ENCODE data around the gene PRPF6.
"Not testable (repeated sequence)": the region's sequence is repeated elsewhere in the genome, so short reads cannot be mapped to it uniquely, and the experiment has no call there.

Gene PRPF6

GRCh38 chr20:63976980-63977738 lies 3.8 kb upstream of the PRPF6 start:
- no peak for DNase-seq

- peak; percentile 46 for DNase-seq
These were observed 3.1 kb upstream of the PRPF6 start for GRCh38 chr20:63977739-63978276.

- DNase-seq, result peak; percentile 97
These were observed 2.4 kb upstream of the PRPF6 start for GRCh38 chr20:63978319-63979228.

- no peak for DNase-seq
These were observed 1.7 kb upstream of the PRPF6 start for GRCh38 chr20:63979229-63979556.

GRCh38 chr20:63979557-63980316 lies 1.2 kb upstream of the PRPF6 start, which contains the start of gene SAMD10:
SAMD10 (minus strand) TSS chr20:63979642; CDS start chr20:63979467, 175 bp downstream.
- peak; percentile 89 for DNase-seq

- peak; percentile 85 for DNase-seq
These were observed 571 bp upstream of the PRPF6 start for GRCh38 chr20:63980317-63980805.

- DNase-seq, result no peak
These were observed 2.0 kb downstream of the PRPF6 start for GRCh38 chr20:63982937-63983336.

- DNase-seq, result no peak
These were observed 20.0 kb downstream of the PRPF6 start for GRCh38 chr20:64000906-64001305.

- no peak for DNase-seq
These were observed 20.7 kb downstream of the PRPF6 start for GRCh38 chr20:64001607-64002011.

GRCh38 chr20:64003960-64004725 lies 23.2 kb downstream of the PRPF6 start:
- DNase-seq, result no peak

GRCh38 chr20:64005394-64005793 lies 24.5 kb downstream of the PRPF6 start:
- no peak for DNase-seq

GRCh38 chr20:64006490-64006889 lies 25.6 kb downstream of the PRPF6 start:
- DNase-seq, result no peak

- no peak for DNase-seq
These were observed 26.0 kb downstream of the PRPF6 start for GRCh38 chr20:64006902-64007301.

GRCh38 chr20:64009811-64010387 lies 29.0 kb downstream of the PRPF6 start:
- no peak for DNase-seq

GRCh38 chr20:64010711-64011237 lies 29.8 kb downstream of the PRPF6 start:
- no peak for DNase-seq

- no peak for DNase-seq
These were observed 30.4 kb downstream of the PRPF6 start for GRCh38 chr20:64011366-64011779.

GRCh38 chr20:64012385-64013154 lies 31.6 kb downstream of the PRPF6 start:
- not testable (repeated sequence) for DNase-seq

GRCh38 chr20:64015635-64016034 lies 34.7 kb downstream of the PRPF6 start:
- DNase-seq, result no peak

- no peak for DNase-seq
These were observed 40.4 kb downstream of the PRPF6 start for GRCh38 chr20:64021124-64021975.

Measured in DMS53 (cell line).